Fibroblast of lung (primary cell): ENCODE data around the gene HBP1.

Source experiments
- EZH2 ChIP-seq: IDR thresholded peaks from 2 replicates; pipeline ENCODE4 v1.5.1; 2012; ENCODE audit warnings: low read length, control low read depth, mild to moderate bottlenecking; ENCODE audit errors: missing control alignments
- TF ChIP-seq, protein P1 (sequence below), 2 donors: IDR thresholded peaks in 1 of 2; conservative IDR thresholded peaks in 1 of 2; 1 replicate in 1 of 2; 2 replicates in 1 of 2; pipeline ENCODE4 v1.5.1; 2011 to 2012; ENCODE audit warnings: low read length in 2 of 2, control low read depth in 1 of 2, inconsistent platforms in 1 of 2, low read depth in 1 of 2, mild to moderate bottlenecking in 1 of 2

DNA sequence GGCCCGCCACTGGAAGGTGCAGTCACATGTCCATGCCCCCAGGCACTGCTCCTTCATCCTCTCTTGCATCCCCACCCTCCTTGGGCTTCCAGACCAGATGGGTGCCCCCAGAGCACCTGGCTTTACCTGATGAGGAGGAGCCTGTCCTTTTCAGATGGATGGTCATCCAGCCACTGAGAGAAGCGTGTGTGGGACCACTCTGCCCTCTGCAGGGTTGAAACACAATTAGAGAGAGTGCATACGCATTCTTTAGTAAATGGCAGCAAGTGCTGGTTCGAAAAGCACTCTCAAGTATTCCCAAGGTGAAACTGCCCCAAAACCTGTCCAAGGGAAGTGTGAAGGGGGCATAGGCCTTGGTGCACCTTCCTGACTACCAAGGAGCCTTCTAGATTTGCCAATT is 41.6 kb downstream of the HBP1 start:
- TF ChIP-seq, protein P1, sequence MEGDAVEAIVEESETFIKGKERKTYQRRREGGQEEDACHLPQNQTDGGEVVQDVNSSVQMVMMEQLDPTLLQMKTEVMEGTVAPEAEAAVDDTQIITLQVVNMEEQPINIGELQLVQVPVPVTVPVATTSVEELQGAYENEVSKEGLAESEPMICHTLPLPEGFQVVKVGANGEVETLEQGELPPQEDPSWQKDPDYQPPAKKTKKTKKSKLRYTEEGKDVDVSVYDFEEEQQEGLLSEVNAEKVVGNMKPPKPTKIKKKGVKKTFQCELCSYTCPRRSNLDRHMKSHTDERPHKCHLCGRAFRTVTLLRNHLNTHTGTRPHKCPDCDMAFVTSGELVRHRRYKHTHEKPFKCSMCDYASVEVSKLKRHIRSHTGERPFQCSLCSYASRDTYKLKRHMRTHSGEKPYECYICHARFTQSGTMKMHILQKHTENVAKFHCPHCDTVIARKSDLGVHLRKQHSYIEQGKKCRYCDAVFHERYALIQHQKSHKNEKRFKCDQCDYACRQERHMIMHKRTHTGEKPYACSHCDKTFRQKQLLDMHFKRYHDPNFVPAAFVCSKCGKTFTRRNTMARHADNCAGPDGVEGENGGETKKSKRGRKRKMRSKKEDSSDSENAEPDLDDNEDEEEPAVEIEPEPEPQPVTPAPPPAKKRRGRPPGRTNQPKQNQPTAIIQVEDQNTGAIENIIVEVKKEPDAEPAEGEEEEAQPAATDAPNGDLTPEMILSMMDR (conservative IDR thresholded peaks at IDR 0.05 in 1 of 2, IDR thresholded peaks at IDR 0.05 in 1 of 2; ENCODE audit: low read depth in 1 of 2, low read length in 2 of 2) = no peak
- no peak for TF ChIP-seq EZH2
